ENCODE measurements around the gene MYO5B.

DNA sequence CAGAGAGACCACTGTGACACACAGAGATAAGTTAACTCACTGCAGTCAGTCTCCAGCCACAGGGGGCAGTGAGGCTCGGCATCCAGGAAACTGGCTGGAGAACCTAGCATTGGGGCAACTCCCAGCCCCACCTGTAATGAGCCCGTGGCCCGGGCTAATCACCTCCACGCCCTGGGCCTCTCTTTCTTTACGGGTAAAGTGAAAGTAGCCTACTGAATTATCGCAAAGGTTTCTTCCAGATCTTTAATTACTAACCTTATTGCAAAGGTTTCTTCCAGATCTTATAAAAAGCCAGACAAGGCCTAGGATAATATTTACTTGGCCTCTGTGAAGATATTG is 336.0 kb downstream of the MYO5B start:
- TF ChIP-seq GATA3 (IDR thresholded peaks at IDR 0.05; ENCODE audit: low read depth, low read length), result no peak
- TF ChIP-seq GATA2 (IDR thresholded peaks at IDR 0.05; ENCODE audit: low read depth, low read length), result no peak

Measured in SH-SY5Y (cell line).